HCT116 (cell line): ENCODE measurements around the gene RCSD1. TPM values are rescaled to one million over a fixed set of nuclear protein-coding genes. Genes with fewer than 3 reads are reported as not detected.

Source experiments
- ATAC-seq: fragments of 200-7000 bp; cut with Tn5 transposase; 2 replicates; pipeline ENCODE4 v1.9.1; 2020; ENCODE audit warnings: mild to moderate bottlenecking, moderate library complexity
- BruUV-seq: library from RNA; stranded (reverse); fragments of 400-500 nt; replicated peaks from 2 replicates; lab custom pipeline; 2021; lab: Mats Ljungman, UMichigan
- CTCF ChIA-PET: fragments of 300-600 bp; sonication (Branson Sonifier 250); formaldehyde crosslinking; loops from one replicate; lab custom pipeline; 2021; ENCODE audit warnings: antibody characterized with exemption; lab: Charles Lee
- POLR2A ChIA-PET: fragments of 300-600, 350-600 bp; sonication (Branson Sonifier 250); formaldehyde crosslinking; loops from one replicate; lab custom pipeline; 2021; ENCODE audit warnings: antibody characterized with exemption; lab: Charles Lee
- RAD21 ChIA-PET, 2 experiments: fragments of 300-600 bp; sonication (Branson Sonifier 250); formaldehyde crosslinking; loops; one replicate each; lab custom pipeline; 2023; ENCODE audit warnings: low total read pairs in 2 of 2; ENCODE audit not compliant: uncharacterized antibody in 2 of 2, unreplicated experiment in 2 of 2, low non-redundant PET in 1 of 2; lab: Charles Lee
- DNase-seq: peaks from one replicate; pipeline ENCODE4 v3.0.0-alpha.2; 2010; ENCODE audit warnings: low read depth, low spot score
- H2AFZ ChIP-seq: fragments of 200-600 bp; shearing (Covaris generic), sonication (generic); 2 replicates; pipeline ENCODE4 v1.6.1; 2017; ENCODE audit warnings: low read depth, mixed run types, mixed read lengths, antibody characterized with exemption, low read length; ENCODE audit not compliant: poor library complexity, severe bottlenecking
- H3K27ac ChIP-seq: 2 replicates; pipeline ENCODE4 v1.5.1; 2012; ENCODE audit warnings: low read depth, low read length
- H3K27me3 ChIP-seq: fragments of 200-600 bp; sonication (generic); 2 replicates; pipeline ENCODE4 v1.6.1; 2016; ENCODE audit warnings: mixed run types, low read length, mixed read lengths; ENCODE audit not compliant: insufficient read depth
- H3K36me3 ChIP-seq, 2 experiments: fragments of 200-500 bp in 1 of 2; fragments of 200-600 bp in 1 of 2; sonication (Bioruptor generic) in 1 of 2; sonication (generic) in 1 of 2; 2 replicates each; pipeline versions ENCODE4 v1.5.1 to v1.6.1; 2014 to 2016; ENCODE audit warnings: low read length in 2 of 2, inconsistent platforms in 1 of 2, mixed read lengths in 1 of 2, mixed run types in 1 of 2; ENCODE audit not compliant: insufficient read depth in 2 of 2, control insufficient read depth in 1 of 2
- H3K4me1 ChIP-seq, 2 experiments: fragments of 200-600 bp in 1 of 2; sonication (generic) in 1 of 2; 2 replicates each; pipeline versions ENCODE4 v1.5.1 to v1.6.1; 2012 to 2017; ENCODE audit warnings: low read length in 2 of 2, inconsistent platforms in 1 of 2, mild to moderate bottlenecking in 1 of 2, mixed read lengths in 1 of 2, mixed run types in 1 of 2, moderate library complexity in 1 of 2; ENCODE audit not compliant: insufficient read depth in 2 of 2, control insufficient read depth in 1 of 2
- H3K4me2 ChIP-seq: fragments of 200-600 bp; sonication (generic); 2 replicates; pipeline ENCODE4 v1.6.1; 2017; ENCODE audit warnings: mixed run types, low read length, mixed read lengths
- H3K4me3 ChIP-seq, 2 experiments: fragments of 200-600 bp in 1 of 2; sonication (generic) in 1 of 2; replicated peaks in 1 of 2; 2 replicates each; pipeline ENCODE4 v1.5.1; 2011 to 2016; ENCODE audit warnings: low read length in 2 of 2, control low read depth in 1 of 2, low read depth in 1 of 2, mild to moderate bottlenecking in 1 of 2, mixed read lengths in 1 of 2, mixed run types in 1 of 2
- H3K79me2 ChIP-seq: fragments of 200-600 bp; sonication (generic); 2 replicates; pipeline ENCODE4 v1.6.1; 2017; ENCODE audit warnings: mild to moderate bottlenecking, mixed run types, low read length, moderate library complexity, mixed read lengths; ENCODE audit not compliant: insufficient read depth
- H3K9ac ChIP-seq: fragments of 200-600 bp; sonication (generic); 2 replicates; pipeline ENCODE4 v1.6.1; 2016; ENCODE audit warnings: low read length, mixed read lengths
- H3K9me2 ChIP-seq: fragments of 200-600 bp; sonication (generic), shearing (Covaris generic); 2 replicates; pipeline ENCODE4 v1.6.1; 2017; ENCODE audit warnings: mixed run types, mild to moderate bottlenecking, moderate library complexity; ENCODE audit not compliant: insufficient read depth
- H3K9me3 ChIP-seq, 2 experiments: fragments of 200-500 bp in 1 of 2; fragments of 200-600 bp in 1 of 2; sonication (Bioruptor generic) in 1 of 2; sonication (generic) in 1 of 2; 2 replicates each; pipeline ENCODE4 v1.6.1; 2014 to 2017; ENCODE audit warnings: low read length in 2 of 2, mixed read lengths in 2 of 2, inconsistent platforms in 1 of 2, low read depth in 1 of 2, mild to moderate bottlenecking in 1 of 2, mixed run types in 1 of 2, moderate library complexity in 1 of 2; ENCODE audit not compliant: control insufficient read depth in 1 of 2, insufficient read depth in 1 of 2
- H4K20me1 ChIP-seq: fragments of 200-600 bp; sonication (generic), shearing (Covaris generic); 2 replicates; pipeline ENCODE4 v1.6.1; 2017; ENCODE audit warnings: mixed run types, mild to moderate bottlenecking, moderate library complexity; ENCODE audit not compliant: insufficient read depth
- ATF3 ChIP-seq: IDR thresholded peaks from 2 replicates; pipeline ENCODE4 v1.6.1; 2012
- CBX3 ChIP-seq: IDR thresholded peaks from 2 replicates; pipeline ENCODE4 v1.6.1; 2012; ENCODE audit warnings: low read depth
- ELF1 ChIP-seq: IDR thresholded peaks from 2 replicates; pipeline ENCODE4 v1.6.1; 2012; ENCODE audit warnings: low read depth, borderline replicate concordance
- EZH2phosphoT487 ChIP-seq: fragments of 200-600 bp; IDR thresholded peaks from 2 replicates; pipeline ENCODE4 v1.6.1; 2018; ENCODE audit warnings: antibody characterized with exemption, borderline replicate concordance
- JUND ChIP-seq: IDR thresholded peaks from 2 replicates; pipeline ENCODE4 v1.6.1; 2012
- RAD21 ChIP-seq: IDR thresholded peaks from 2 replicates; pipeline ENCODE4 v1.6.1; 2012; ENCODE audit warnings: low read depth, mild to moderate bottlenecking
- REST ChIP-seq: IDR thresholded peaks from 2 replicates; pipeline ENCODE4 v1.6.1; 2012; ENCODE audit warnings: low read depth
- SIN3A ChIP-seq: IDR thresholded peaks from 2 replicates; pipeline ENCODE4 v1.6.1; 2012; ENCODE audit warnings: low read depth
- SP1 ChIP-seq: IDR thresholded peaks from 2 replicates; pipeline ENCODE4 v1.6.1; 2012; ENCODE audit warnings: low read depth
- TCF7L2 ChIP-seq: IDR thresholded peaks from 2 replicates; pipeline ENCODE4 v1.7.0; 2011; ENCODE audit warnings: borderline replicate concordance, inconsistent platforms; ENCODE audit not compliant: insufficient read depth, insufficient read length; ENCODE audit errors: extremely low read depth
- ZFX ChIP-seq: fragments of 450-650 bp; IDR thresholded peaks from 2 replicates; pipeline ENCODE4 v1.6.1; 2017
- intact Hi-C: fragments of 100-400 bp; cut with micrococcal nuclease; formaldehyde crosslinking; loops from 2 replicates; pipeline ENCODE4 v1.10.0; 2022
- total RNA-seq: library from RNA; stranded (reverse); gene quantifications from one replicate; pipeline ENCODE4 v1.2.1, GENCODE V29; 2021; ENCODE audit not compliant: unreplicated experiment
- TF ChIP-seq, protein P1 (sequence below): IDR thresholded peaks from 2 replicates; pipeline ENCODE4 v1.6.1; 2012
- TF ChIP-seq, protein P2 (sequence below): IDR thresholded peaks from 2 replicates; pipeline ENCODE4 v1.6.1; 2011; ENCODE audit warnings: mild to moderate bottlenecking, low read length, moderate library complexity; ENCODE audit not compliant: insufficient replicate concordance; ENCODE audit errors: extremely low read depth

Gene RCSD1
- total RNA-seq, 1 experiment from 2014 or later: 0.15 TPM

- no peak overlapping the region for H2AFZ ChIP-seq
- H3K9ac ChIP-seq: no peak overlapping the region
- no peak overlapping the region for H3K4me3 ChIP-seq
- TF ChIP-seq REST: no peak
- no peak for TF ChIP-seq CBX3
- no peak for TF ChIP-seq ELF1
- TF ChIP-seq, protein P1, sequence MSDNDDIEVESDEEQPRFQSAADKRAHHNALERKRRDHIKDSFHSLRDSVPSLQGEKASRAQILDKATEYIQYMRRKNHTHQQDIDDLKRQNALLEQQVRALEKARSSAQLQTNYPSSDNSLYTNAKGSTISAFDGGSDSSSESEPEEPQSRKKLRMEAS: no peak
- TF ChIP-seq, all 23 proteins: peak for 0
- ChIA-PET POLR2A (no interaction called here), RAD21 (no interaction called here), CTCF (no interaction called here)
- intact Hi-C loops: no loop called here
- no peaks in the 10 kb centered on the region for H3K9me3 ChIP-seq
- H3K27ac ChIP-seq: no peak overlapping the region
- H4K20me1 ChIP-seq: no peaks in the 10 kb centered on the region
- ATAC-seq (no peak), DNase-seq (no peak)
- peaks cover 76% of the 10 kb centered on the region for H3K79me2 ChIP-seq
- H3K4me1 ChIP-seq: peaks cover 4 to 15% of the 10 kb centered on the region in 2 experiments; a peak in 3 of 4 replicates
- H3K36me3 ChIP-seq: no peaks in the 10 kb centered on the region
- H3K9me2 ChIP-seq: no peaks in the 10 kb centered on the region
- H3K4me2 ChIP-seq: no peak overlapping the region
- BruUV-seq: no TSS peak
- H3K27me3 ChIP-seq: no peaks in the 10 kb centered on the region
These were observed 118.0 kb downstream of the RCSD1 start for GRCh38 chr1:167747988-167748387.

GRCh38 chr1:167748906-167749305, 118.9 kb downstream of the RCSD1 start:
- H3K9me3 ChIP-seq: no peaks in the 10 kb centered on the region
- ChIA-PET RAD21 (no interaction called here), CTCF (interaction anchor here (1.1 kb wide), 1 partner anchor 32 kb away, joined by 3 read pairs; no protein-coding TSS in a partner anchor), POLR2A (no interaction called here)
- no peak overlapping the region for H2AFZ ChIP-seq
- BruUV-seq: no TSS peak
- peaks cover 4 to 15% of the 10 kb centered on the region in 2 experiments; a peak in 3 of 4 replicates for H3K4me1 ChIP-seq
- H3K27ac ChIP-seq: no peak overlapping the region
- no peak overlapping the region for H3K4me3 ChIP-seq
- ATAC-seq: no peak
- H3K9me2 ChIP-seq: no peaks in the 10 kb centered on the region
- intact Hi-C loops: no loop called here
- H4K20me1 ChIP-seq: no peaks in the 10 kb centered on the region
- no peak for DNase-seq
- H3K27me3 ChIP-seq: no peaks in the 10 kb centered on the region
- H3K79me2 ChIP-seq: peaks cover 73% of the 10 kb centered on the region
- H3K9ac ChIP-seq: no peak overlapping the region
- TF ChIP-seq ATF3: no peak
- TF ChIP-seq RAD21: no peak
- TF ChIP-seq SIN3A: no peak
- TF ChIP-seq ZFX: no peak
- no peak for TF ChIP-seq EZH2phosphoT487
- no peak for TF ChIP-seq SP1
- TF ChIP-seq JUND: no peak
- TF ChIP-seq TCF7L2: no peak
- TF ChIP-seq, protein P2, sequence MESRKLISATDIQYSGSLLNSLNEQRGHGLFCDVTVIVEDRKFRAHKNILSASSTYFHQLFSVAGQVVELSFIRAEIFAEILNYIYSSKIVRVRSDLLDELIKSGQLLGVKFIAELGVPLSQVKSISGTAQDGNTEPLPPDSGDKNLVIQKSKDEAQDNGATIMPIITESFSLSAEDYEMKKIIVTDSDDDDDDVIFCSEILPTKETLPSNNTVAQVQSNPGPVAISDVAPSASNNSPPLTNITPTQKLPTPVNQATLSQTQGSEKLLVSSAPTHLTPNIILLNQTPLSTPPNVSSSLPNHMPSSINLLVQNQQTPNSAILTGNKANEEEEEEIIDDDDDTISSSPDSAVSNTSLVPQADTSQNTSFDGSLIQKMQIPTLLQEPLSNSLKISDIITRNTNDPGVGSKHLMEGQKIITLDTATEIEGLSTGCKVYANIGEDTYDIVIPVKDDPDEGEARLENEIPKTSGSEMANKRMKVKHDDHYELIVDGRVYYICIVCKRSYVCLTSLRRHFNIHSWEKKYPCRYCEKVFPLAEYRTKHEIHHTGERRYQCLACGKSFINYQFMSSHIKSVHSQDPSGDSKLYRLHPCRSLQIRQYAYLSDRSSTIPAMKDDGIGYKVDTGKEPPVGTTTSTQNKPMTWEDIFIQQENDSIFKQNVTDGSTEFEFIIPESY: no peak
- H3K36me3 ChIP-seq: no peaks in the 10 kb centered on the region
- no peak overlapping the region for H3K4me2 ChIP-seq
